HG03442 (cell line): ENCODE data around the gene FAM78B.

ENCODE experiments used
- ATAC-seq: cut with Tn5 transposase; IDR thresholded peaks from one replicate; pipeline ENCODE4 v1.9.1; 2021; ENCODE audit warnings: mild to moderate bottlenecking, moderate library complexity; ENCODE audit not compliant: unreplicated experiment

The FAM78B gene

DNA sequence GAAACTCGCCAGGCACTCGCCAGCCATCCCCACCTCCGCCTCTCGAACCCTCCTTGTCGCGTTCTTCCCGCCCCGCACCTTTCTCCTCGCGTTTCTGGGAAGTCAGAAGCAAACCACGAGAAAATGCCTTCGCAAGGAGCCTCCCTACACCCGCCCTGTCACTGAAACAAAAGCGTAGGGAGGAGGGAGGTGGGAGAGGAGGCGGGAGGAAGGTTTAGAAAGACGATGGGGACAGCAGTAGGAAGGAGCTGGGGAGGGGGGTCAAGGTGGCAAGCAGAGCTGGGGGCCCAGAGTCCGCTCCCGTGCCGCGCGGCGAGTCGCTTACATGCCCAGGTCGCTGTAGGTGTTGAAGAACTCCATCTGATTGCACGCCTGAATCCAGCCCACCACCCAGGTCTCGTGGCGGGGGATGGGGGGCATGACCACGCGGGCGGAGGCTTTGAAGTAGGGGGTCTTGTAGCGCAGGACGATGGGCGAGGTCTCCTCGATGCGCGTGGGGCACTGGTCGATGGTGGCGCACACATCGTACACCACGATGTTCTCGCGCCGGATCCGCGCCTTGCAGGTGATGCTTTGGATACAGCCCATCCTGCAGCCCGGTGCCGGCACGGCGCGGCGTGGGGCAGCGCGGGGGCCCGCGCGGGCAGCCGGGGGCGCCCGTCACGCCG, 1.0 kb downstream of the FAM78B start:
- peak; percentile 2 for ATAC-seq

DNA sequence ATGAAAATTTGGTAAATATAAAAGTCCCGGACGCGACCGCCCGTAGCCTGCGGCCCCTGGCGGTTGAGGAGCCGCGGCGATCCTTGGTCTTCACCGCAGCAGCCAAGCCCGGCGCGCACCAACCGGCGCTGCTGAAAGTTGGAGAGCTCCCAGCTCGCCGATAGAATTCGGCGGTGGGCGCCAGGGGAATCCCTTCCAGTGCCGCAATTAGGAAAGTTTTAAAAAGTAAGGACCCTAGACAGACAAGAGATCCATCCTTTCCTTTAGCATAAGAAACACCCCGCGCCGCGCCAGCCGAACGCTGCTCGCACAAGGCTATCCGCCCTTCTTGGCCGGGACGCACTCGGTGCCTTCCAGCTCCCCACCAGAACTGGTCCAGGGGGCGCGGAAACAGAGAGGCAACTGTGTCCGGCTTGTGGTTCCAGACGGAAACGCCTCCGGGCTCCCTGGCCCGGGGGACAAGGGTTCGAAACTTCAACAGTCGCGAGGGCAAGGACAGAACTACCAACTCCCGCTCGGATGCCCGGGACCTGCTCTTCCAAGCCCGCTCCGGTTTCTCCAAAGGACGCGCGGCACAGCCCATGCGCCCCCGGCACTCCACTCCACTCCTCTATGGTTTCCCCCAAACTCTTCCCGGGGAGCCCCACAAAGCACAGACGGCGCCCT, 1.7 kb downstream of the FAM78B start:
- ATAC-seq: no peak

DNA sequence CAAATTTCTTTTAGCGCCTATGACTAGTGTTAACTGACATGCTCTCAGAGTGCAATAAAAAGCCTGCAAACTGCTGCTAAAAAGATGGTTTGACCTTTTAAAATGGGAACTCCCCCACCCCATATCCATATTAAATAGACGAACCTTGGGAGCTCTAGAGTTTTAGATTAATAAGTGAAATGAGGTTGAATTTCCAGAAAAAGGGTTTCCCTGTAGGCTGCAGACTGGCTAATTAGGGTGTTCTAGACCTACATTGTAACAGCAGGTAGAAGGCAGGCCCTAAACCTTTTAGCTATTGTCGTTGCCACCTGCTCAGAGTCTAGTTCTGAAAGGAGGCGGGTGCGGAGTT, 2.2 kb downstream of the FAM78B start:
- no peak for ATAC-seq

DNA sequence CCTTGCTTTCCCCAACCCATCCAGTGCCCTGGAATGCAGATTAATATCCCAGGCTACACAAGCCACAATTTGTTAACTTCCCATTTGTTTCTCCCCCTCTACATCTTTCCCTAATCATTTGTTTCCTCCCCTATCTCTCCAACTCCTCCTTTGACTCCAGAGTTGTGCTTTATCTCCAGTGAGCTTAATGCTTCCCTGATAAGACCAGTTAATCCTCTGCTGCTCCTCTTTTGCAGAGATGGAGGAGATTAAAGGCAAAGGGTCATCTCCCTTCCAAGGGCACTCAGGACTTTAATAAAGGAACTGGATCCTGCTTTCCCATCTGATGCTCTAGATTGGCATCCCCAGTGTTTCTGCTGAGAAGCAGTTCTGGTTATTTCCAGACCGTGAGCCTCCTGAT, 7.1 kb downstream of the FAM78B start:
- ATAC-seq: no peak

DNA sequence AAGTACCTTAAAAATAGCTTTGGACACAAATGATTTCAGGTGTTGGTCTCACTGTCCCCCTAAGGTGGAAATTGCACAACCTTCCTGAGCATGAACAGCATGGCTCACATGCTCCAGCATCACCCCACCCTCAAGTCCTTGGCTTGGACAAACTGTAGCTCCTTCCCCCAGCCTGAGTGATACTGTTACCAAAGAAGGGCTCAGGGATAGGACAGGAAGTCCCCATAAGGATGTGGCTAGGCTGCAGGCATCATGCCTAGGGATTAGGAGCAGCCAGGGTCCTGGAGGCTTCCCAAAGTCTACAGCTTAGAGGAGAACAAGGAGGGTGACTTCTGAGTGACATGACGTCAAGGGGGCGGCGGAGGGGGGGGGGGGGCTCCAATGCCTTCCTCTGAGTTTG, 10.1 kb downstream of the FAM78B start:
- no peak for ATAC-seq

DNA sequence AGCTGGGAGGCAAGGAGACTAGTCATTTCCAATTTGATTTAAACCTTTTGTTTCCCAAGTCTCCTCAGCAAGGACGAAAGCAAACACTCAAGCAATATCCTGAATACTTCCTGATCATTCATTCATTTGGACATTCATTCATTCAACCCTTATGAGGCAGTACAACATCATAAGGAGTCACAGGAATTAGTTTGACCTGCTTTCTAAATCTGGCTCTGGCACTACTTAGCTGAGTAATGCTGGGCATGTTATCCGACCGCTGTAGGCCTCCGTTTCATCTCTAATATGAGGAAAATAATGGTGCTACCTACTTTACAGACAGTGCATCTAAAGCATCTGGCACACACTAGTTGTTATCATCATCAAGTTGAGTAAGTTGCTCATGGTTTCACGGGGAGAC, 11.7 kb downstream of the FAM78B start:
- no peak for ATAC-seq

DNA sequence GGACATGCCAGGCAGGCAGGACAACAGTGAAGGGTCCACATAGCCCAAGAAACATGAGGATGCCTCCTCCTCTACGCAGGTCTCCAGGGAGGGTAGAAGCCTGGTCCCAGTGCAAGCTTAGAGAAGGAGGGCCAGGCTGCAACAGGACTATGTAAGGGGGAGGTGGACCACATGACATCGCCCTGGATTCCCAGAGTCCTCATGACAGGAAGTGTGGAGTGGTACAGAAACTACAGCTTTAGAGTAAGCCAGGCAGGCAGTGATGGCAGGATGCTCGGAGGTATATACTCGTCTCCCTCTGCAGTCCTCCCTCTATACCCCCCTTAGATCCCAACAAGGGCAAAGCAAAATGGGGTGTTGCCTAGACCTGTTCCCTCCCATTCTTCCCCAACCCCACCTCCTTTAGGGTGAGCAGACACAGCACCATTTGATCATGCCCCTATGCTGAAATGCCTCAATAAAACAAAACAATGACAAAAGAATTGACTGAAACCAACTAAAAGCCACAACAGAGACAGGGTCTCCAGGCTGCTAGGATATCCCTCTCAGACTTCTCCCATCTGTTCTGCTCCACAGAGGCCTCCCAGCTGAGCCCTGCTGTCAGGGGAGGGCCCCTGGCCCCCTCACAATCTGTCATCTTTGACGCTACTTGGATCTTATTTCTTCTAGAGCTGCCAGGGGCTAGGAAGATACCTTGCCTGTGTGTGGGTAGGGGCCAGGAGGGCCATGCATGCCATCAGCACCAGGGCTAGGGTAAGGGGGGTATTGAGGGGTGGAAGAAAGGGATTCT, 13.1 kb downstream of the FAM78B start:
- ATAC-seq: no peak

DNA sequence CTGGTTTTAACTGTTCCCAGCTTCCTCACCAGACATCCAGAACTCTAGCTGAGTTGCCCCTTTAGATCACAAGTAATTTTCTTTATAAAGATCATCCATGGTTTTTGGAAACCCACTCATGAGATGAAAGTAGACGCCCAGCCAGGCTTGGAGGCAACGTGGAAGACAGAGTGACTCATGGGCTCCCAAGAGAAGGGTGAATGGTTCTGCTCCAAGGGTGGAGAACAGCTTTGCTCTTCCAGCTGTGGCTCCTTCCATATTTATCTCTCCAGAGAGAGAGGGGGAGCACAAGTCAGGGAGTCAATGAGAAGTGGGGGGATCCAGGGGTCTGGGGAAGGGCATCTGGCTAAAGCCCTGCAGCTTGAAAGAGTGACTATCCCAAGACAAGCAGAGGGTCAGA, 13.8 kb downstream of the FAM78B start:
- no peak for ATAC-seq

DNA sequence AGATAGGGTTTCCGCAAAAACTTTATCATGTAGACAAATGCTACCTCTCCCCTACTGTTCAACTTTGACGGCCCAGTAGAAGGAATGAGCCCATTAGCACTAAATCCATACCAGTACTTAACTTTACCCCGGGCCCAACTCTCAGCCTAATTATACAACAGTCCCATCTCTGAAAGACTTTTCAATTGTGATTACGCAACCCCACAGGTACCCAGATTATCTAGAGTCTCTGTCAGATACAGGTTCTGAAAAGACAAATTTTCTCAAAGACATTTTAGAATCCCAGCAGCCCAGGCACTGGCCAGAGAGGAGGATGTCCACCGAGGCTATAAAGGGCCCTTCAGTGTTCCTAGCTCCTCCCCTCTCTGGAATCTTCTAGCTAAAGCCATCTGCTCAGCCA, 15.0 kb downstream of the FAM78B start:
- no peak for ATAC-seq

DNA sequence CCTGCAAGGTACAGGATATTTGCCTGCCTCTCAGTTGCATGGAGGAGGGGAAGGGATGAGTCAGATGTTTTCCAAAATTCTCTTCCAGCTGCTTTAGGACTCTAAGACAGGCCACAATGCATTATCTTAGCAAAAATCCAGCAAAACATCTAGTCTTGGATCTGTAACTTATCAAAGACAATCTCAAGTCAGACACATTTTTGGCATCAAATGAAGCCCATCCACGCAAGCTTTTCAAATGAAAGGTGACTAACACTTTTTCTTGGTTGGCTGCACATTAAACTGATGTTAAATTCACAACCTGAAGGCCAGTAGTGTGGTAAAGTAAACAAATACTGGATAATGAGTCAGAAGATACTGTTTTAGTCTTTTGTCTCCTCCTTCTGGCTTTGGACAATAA, 21.3 kb downstream of the FAM78B start:
- ATAC-seq: no peak

DNA sequence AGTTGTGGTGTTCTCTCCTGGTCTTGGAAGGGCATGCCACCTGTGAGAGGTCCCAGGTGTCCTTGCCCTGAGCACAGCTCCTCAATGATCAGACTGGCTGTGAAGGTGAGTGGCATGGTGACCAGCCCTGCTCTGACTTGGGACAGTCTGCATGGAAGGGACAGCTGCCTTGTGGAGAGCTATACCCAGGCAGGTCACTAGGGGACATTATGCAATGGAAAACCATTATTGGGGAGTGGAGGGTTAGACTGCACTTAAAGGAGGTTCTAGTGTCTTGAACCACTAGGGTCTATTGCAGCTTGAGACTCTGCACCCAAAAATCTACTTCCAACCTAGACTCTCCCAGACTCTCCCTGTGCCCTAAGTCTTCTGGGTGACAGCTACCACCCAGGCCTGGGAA, 24.8 kb downstream of the FAM78B start:
- ATAC-seq: no peak

DNA sequence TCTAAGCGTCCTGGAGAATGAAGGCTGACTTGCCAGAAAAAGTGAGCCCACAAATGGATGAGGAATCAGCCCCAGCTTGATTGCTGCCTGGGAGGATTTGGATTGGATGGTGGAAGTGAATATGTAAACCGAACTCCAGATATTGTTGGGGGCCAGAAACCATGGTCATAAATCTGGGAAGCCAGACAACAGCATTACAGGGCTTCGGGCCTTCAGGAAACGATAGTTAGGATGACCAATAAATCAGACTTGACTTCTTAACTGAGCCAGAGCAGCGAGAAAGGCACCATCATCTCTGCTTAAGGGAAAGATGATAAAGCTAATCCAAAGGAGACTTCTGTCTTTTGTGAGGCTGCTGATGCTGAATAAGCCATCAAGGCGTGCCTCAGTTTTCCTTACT, 26.6 kb downstream of the FAM78B start:
- no peak for ATAC-seq

DNA sequence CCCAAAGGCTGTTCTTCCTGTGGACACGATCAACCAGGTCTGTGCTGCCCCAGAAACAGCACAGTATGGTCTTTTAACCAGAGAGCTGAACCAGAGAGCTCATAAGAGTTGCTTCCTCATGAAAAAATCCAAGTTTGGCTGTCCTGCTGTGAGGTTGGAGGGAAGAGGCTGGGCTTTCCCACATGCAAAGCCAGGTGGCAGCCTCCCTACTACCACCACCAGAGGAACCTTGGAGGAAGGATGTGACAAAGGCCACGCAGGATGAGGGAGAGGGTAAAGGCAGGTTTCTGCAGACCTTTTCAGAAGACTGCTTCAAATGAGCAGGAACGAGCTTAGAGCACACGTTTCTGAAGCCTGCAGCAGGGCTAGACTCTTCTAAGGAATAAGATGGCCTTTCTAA, 27.1 kb downstream of the FAM78B start:
- no peak for ATAC-seq

DNA sequence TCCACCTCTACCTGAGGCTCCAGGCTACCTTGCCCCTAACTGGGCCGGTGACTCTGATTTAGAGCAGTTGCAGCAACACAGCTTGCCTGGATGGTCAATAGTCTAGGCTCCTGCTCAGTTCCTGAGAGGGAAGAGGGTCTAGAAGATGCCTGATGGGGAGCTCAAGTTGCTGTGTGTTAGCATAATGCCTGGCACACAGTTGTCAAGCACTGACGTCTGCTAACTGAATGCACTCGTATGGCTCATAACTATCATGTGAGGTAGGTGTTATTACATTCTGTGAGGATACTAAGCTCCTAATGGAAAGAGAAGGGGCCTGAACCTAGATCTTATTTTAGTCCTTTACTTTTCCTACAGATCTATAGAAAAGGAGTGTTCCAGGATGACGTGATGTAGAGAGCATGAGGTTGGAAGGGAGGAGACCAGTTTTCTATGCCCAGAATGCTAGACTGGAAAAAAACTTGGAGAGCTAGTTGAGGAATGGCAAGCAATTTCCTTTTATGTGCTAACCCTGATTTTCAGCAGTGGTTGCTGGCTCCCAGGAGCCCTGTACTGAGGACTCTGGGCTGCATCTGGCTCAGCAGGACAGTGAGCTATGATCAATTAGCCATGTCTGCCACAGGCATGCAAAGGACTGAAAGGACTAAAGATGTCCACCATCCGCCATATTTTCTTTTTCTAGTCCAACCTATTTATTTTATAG, 30.0 kb downstream of the FAM78B start:
- no peak for ATAC-seq

DNA sequence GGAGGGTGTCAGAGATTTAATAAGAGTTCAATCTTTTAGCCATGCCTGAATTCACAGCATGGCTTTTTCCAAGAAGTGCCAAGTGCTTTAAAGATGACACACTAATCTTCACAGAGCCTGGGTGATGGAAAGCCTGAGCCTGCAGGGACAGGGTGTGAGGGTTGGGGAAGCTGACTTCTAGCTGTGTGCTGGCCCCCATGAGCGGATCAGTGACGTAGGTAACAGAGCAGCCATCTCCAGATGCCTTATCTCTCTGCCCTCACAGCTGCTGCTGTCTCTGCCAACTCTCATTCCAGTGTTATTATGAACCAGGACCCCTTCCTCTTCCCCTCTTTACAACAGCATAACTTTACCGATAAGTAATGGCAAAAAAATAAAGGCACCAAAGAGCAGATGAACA, 30.6 kb downstream of the FAM78B start:
- no peak for ATAC-seq

DNA sequence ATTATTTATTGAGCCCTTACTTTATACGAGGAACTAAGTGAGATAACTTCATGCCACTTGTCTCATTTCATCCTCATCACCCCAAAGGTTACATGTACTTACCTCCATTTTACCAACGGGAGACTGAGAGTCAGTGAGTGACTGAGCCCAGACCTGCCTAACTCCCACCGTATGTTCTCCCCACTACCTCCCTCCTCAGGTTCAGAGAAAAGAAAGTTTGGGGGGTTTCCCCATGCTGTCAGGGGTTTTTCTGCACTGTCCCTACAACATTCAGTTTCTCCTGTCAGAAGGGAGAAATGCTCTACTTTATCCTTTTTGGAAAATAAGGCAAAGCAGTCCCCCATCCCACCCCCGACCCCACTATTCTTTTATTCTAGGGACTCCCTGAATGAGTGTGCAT, 32.9 kb downstream of the FAM78B start:
- ATAC-seq: no peak

DNA sequence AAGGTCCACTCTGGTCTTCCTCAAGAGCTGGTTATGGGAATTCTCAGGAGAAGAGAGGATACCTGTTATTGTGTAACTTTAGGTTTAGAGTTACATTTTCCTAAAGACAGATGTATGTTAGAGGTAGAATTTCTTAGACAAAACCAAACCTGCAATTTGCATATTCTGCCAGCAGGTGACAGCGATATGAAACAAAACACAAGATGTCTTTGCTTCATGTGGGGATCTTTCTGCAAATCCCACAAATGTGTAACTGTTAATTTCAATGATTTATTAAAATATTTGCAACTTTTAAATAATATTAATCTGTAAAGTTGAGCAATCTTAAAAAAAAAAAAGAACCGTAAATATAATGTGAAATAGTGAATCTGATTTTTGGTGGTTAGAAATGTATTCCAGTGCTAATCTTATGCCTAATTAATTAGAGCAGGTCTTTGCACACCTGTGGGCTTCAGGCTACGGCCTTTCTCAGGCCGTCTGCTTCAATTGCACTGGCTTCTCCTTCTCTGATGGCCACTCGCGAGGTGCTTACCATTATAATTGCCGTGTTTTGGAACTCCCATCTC, 33.4 kb downstream of the FAM78B start:
- no peak for ATAC-seq

DNA sequence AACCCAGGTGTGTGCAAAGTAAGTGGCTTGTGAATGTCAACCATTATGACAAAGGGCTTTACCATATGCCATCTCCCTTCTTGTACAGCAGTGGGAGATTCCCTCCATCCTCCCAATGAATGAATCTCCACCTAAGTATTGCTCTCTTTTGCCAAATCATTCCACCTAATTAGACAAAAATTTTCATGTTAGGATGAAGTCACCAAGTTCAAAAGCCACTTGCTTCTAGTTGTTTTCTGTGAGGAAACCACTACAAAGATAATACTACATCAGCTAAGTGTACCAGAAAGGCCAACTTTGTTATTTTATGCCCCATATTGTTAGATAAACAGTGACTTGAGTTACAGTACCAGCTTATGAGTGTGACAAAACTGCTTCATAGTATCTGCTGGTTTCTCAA, 34.3 kb downstream of the FAM78B start:
- no peak for ATAC-seq

DNA sequence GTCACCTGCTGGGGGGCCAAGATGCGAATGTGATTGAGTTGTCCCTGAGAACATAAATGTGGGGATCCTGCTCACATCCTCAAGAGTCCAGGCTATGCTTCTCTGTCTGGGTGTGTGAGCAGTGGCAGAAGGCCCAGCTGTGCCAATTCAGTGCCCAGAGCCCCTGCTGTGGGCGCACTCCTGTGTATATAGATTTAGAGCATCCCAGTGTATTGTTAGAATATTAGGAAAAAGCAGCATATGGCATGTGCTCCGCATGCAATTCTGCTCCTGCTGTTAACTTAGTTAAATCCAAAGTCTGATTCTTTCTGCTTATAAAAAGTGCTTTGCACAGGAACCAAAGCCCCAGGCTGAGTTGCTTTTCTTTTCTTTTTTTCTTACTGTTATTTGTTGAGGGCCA, 37.8 kb downstream of the FAM78B start:
- no peak for ATAC-seq

DNA sequence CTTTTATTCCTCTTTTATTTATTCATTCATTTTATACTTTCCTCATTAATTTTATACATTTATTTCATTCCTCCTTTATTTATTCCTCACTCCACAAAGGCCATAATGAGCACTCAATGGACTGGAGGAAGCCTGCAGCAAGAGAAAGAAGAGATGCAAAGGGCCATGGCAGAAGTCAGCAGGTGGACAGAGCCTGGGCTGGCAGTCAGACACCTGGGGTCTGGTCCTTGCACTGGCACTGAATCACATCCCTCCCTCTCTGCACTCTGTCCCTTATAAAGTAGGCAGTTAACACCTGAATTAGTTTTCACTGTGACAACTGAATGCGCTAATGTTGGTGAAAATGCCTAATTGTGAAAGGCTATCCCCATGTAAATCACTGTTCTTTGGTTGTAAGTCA, 38.6 kb downstream of the FAM78B start:
- ATAC-seq: no peak

DNA sequence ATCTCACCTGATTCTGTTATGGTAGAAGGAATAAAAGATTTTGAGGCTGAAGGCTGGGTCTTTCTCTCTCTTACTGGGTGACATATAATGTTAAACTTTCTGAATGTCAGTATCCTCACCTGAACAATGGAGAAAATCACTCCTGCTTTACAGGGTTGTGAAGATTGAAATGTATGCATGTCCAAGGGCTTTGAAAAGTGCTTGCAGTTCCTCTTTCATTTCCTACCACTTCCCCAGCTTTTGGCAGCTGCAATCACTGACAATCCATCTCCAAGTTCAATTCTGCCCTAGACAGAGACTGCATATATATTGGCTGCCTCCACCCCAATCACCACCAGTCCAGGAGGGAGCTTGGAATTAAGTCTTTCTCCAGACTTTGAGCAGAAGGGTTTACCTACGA, 39.8 kb downstream of the FAM78B start:
- no peak for ATAC-seq
